Esophagus squamous epithelium (tissue), 4 donors: ENCODE data around the gene GAB2.

Source experiments
- POLR2A ChIP-seq, 4 donors: fragments of 450-650 bp; IDR thresholded peaks; one replicate each; pipeline ENCODE4 v1.6.1; 2017; ENCODE audit warnings: antibody characterized with exemption in 4 of 4, mild to moderate bottlenecking in 4 of 4, moderate library complexity in 3 of 4
- TF ChIP-seq, protein P1 (sequence below), 6 experiments: fragments of 450-650 bp in 4 of 6; fragments of 200-600 bp in 2 of 6; sonication (generic) in 2 of 6; IDR thresholded peaks; one replicate each; pipeline ENCODE4 v1.5.1; 2016 to 2019; ENCODE audit warnings: antibody characterized with exemption in 6 of 6, mild to moderate bottlenecking in 4 of 6, moderate library complexity in 4 of 6

DNA sequence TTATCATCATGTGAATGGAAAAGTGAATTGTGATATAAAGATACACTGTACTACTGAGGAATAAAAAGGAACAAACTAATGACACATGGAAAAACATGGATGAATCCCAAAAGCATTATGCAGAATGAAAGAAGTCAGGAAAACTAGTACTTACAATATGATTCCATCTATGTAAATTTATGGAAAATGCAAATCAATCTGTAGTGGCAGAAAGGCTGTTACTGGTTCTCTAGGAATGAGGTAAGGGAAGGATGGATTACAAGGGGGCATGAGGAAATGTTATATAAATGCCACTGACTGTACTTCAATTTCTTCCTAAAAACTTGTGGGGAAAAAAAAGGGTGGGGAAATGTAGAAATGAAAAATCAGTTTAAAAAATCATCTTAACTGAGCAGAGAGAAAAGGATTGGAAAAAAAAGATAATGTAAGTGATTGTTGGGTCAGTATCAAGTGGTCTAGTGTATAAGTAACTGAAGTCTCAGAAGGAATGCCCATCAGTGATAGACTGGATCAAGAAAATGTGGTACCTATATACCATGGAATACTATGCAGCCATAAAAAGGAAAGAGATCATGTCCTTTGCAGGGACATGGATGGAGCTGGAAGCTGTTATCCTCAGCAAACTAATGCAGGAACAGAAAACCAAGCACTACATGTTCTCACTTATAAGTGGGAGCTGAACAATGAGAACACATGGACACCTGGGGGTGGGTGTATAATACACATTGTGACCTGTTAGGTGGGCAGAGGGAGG lies 180.2 kb downstream of the GAB2 start:
- TF ChIP-seq, protein P1, sequence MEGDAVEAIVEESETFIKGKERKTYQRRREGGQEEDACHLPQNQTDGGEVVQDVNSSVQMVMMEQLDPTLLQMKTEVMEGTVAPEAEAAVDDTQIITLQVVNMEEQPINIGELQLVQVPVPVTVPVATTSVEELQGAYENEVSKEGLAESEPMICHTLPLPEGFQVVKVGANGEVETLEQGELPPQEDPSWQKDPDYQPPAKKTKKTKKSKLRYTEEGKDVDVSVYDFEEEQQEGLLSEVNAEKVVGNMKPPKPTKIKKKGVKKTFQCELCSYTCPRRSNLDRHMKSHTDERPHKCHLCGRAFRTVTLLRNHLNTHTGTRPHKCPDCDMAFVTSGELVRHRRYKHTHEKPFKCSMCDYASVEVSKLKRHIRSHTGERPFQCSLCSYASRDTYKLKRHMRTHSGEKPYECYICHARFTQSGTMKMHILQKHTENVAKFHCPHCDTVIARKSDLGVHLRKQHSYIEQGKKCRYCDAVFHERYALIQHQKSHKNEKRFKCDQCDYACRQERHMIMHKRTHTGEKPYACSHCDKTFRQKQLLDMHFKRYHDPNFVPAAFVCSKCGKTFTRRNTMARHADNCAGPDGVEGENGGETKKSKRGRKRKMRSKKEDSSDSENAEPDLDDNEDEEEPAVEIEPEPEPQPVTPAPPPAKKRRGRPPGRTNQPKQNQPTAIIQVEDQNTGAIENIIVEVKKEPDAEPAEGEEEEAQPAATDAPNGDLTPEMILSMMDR (IDR thresholded peaks at IDR 0.05), result no peak
- no peak for TF ChIP-seq POLR2A (IDR thresholded peaks at IDR 0.05)
